ENCODE results near the gene GNAS.
"Not testable (repeated sequence)": the region's sequence is repeated elsewhere in the genome, so short reads cannot be mapped to it uniquely, and the experiment has no call there.

Gene GNAS
- long read RNA-seq, donor 1, full-length matches to known transcripts = 475 of 1,430 reads
- long read RNA-seq, donor 1, partial matches to known transcripts = 923 of 1,430 reads
- long read RNA-seq, donor 1, other reads (novel, unspliced or antisense) = 32 of 1,430 reads
- long read RNA-seq, donor 2, full-length matches to known transcripts = 297 of 928 reads
- long read RNA-seq, donor 2, partial matches to known transcripts = 618 of 928 reads
- long read RNA-seq, donor 2, other reads (novel, unspliced or antisense) = 13 of 928 reads
- long read RNA-seq, donor 3, full-length matches to known transcripts = 288 of 1,071 reads
- long read RNA-seq, donor 3, partial matches to known transcripts = 773 of 1,071 reads
- long read RNA-seq, donor 3, other reads (novel, unspliced or antisense) = 10 of 1,071 reads
- long read RNA-seq, donor 4, full-length matches to known transcripts = 429 of 1,534 reads
- long read RNA-seq, donor 4, partial matches to known transcripts = 1,096 of 1,534 reads
- long read RNA-seq, donor 4, other reads (novel, unspliced or antisense) = 9 of 1,534 reads
- long read RNA-seq, donor 5, full-length matches to known transcripts = 545 of 1,551 reads
- long read RNA-seq, donor 5, partial matches to known transcripts = 976 of 1,551 reads
- long read RNA-seq, donor 5, other reads (novel, unspliced or antisense) = 30 of 1,551 reads
- long read RNA-seq, donor 6, full-length matches to known transcripts = 417 of 1,070 reads
- long read RNA-seq, donor 6, partial matches to known transcripts = 623 of 1,070 reads
- long read RNA-seq, donor 6, other reads (novel, unspliced or antisense) = 30 of 1,070 reads
- long read RNA-seq, donor 7, full-length matches to known transcripts = 782 of 2,182 reads
- long read RNA-seq, donor 7, partial matches to known transcripts = 1,354 of 2,182 reads
- long read RNA-seq, donor 7, other reads (novel, unspliced or antisense) = 46 of 2,182 reads
- long read RNA-seq, donor 8, full-length matches to known transcripts = 458 of 1,222 reads
- long read RNA-seq, donor 8, partial matches to known transcripts = 739 of 1,222 reads
- long read RNA-seq, donor 8, other reads (novel, unspliced or antisense) = 25 of 1,222 reads

DNA sequence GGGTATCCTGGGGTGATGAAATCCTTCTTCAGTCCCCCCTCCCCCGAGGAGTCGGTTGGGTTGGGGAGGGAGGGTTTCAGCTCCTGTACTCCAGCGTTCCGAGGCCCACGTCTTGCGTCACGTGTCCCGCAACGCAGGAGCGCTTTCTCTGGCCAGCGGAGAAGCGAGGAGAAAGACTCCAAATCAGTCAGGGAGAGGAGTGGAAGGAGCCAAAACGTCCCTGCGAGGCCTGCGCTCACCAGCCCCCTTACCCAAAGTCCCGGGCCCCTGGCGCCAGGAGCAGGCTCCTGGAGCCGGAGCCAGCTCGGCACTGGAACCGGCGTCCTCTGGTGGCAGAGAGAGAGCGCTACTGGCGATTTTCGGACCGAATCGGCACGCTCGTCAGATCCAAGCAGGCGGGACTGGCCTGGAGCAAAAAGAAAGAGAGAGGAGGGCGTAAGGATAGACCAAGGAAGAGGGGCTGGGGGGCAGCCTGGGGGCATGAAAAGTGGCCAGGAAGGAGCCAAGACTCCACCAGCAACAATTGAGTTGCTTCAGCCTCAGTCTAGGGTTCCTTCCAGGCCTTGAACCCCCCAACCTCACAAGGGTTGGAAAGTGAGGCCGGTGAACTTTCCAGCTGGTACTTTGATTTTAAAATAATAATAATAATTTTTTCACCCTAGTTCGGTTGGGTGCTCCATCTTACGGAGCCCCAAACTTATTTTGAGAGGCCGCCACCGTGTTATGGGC is at the start of gene GNAS:
Gene GNAS, plus strand, starts transcription at position 174 of the 729 bp plus-strand sequence.
- peak; percentile 66 for DNase-seq

GRCh38 chr20:58803533-58803932 is 49.0 kb upstream of the GNAS start:
- DNase-seq = no peak

GRCh38 chr20:58807801-58808200 is 44.7 kb upstream of the GNAS start:
- no peak for DNase-seq

GRCh38 chr20:58808271-58809046 is 44.1 kb upstream of the GNAS start:
- no peak for DNase-seq

- DNase-seq = no peak
Observed at GRCh38 chr20:58810116-58810878, 42.2 kb upstream of the GNAS start.

DNA sequence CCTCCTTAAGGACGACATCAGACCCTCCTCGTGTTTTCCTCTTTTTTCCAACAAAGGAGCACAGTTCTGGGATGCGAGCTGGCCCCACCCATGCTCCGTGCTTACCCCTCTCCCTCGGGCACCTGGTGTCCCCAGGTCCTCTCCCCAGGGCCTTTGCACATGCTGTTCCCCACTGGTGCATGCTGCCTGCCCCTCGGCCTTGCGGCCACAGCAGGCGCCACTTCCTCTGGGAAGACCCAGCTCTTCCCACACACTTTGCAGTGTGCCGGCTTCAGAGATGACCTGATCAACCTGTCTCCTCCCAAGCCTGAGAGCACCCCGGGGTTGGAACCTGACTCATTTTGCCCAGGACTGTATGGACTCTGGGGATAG is 41.7 kb upstream of the GNAS start:
- DNase-seq = no peak

DNA sequence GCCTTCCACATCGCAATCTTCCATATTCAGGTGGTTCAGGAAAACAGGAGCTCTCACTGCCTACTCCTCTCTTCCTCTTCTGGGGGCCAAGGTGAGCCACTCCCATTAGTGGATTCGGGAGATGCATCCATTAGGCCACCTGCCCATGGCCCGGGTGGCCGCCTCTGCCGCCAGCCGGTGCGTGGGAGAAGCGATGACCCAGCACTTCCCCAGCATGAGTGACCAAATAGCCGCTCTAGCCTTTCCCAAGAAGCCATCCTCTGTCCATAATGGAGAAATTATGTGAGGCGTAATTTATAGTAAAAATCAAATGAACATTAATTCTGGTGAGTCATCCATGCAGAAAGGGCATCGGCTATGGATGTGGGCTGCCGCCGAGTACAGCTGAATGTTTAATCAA is 41.2 kb upstream of the GNAS start:
- DNase-seq = no peak

- DNase-seq = no peak
Observed at GRCh38 chr20:58813369-58813768, 39.1 kb upstream of the GNAS start.

- DNase-seq = no peak
Observed at GRCh38 chr20:58815448-58815847, 37.1 kb upstream of the GNAS start.

DNA sequence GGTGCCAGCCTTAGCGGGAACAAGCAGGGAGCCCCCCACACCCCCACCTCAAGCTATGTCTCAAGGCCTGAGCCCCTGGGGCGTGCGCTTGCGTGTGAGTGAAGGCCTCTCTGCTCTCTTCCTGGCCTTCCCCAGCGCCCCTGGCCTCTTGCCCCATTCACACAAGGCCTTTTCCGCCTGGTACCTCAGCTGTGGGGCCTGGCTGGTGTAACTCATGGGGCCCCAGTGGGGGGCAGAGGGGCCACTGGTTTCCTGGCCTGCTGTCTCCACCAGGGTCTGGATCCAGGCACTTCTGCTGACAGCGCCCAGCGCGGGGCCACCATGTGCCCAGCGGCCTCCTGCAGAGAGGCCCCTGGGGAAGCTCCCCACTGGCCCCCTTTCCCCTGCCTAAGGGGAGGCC is 36.5 kb upstream of the GNAS start:
- DNase-seq = no peak

DNA sequence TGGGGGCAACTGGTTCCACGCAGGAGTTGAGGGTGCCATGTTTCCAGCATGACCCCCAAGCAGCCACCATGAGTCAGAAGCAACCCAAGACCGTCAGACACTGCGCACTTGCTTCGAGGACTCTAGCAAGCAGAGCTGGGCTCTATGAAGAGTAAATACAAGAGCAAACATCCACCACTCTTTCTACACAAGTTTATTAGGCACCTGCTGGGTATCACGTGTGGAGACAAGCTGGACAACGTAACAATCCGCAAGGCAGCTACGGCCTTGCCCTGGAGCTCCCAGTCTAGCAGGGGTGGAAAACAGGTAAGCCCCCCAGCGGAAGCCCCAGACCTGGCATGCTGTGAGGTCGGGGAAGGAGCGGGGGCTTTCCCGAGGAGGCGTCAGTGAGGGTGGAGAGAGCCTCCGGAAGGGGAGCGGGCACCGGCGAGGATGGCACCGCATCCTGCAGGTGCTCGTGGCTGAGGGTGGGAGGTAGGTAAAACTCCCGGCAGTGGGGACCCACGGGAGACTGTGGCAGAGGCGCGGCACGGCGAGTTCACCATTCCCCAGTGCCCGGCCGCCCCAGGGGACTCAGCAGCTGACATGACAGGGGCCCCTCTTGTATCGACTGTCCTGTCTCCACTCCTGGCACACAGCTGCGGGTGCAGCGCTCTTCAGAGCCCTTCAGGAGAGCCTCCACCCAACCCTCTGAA is 35.4 kb upstream of the GNAS start:
- no peak for DNase-seq

DNA sequence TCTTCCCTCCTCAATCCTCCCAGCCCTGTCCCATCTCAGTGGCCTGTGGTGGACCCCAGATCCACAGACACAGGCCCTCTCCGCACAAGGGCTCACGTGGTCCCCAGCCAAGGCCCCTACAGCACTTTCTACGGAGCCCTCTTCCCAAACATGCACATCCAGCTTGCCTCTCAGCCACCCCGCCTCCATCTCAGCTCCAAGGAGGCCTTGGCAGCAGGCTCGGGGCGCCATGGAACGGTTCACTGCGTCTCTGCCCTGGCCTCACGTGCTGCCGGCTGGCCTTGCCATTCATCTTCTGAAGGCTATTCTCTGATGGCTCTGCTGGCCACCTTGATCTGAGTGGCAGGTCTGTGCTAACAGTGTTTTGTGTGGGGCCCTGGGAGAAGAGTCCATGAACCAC is 34.8 kb upstream of the GNAS start:
- no peak for DNase-seq

GRCh38 chr20:58818586-58819285 is 33.8 kb upstream of the GNAS start:
- DNase-seq = no peak

GRCh38 chr20:58819921-58820320 is 32.6 kb upstream of the GNAS start:
- no peak for DNase-seq

- not testable (repeated sequence) for DNase-seq
Observed at GRCh38 chr20:58820515-58820914, 32.0 kb upstream of the GNAS start.

GRCh38 chr20:58822149-58822548 is 30.4 kb upstream of the GNAS start:
- DNase-seq = no peak

GRCh38 chr20:58822748-58823730 is 29.5 kb upstream of the GNAS start:
- no peak for DNase-seq

GRCh38 chr20:58824843-58825242 is 27.7 kb upstream of the GNAS start:
- DNase-seq = no peak

Data from right kidney (tissue), 9 donors.